GM12801 (cell line): ENCODE data around the gene DNTT.
A peak's percentile ranks its signal among the peaks of the same experiment; 100 is the strongest.

Experiments
- TF ChIP-seq, protein P1 (sequence below): IDR thresholded peaks from one replicate; pipeline ENCODE4 v1.5.1; 2011; ENCODE audit warnings: control low read depth; ENCODE audit not compliant: insufficient read length; ENCODE audit errors: extremely low read depth

DNTT gene

GRCh38 chr10:96365571-96365970 is 61.3 kb downstream of the DNTT start:
- TF ChIP-seq, protein P1, sequence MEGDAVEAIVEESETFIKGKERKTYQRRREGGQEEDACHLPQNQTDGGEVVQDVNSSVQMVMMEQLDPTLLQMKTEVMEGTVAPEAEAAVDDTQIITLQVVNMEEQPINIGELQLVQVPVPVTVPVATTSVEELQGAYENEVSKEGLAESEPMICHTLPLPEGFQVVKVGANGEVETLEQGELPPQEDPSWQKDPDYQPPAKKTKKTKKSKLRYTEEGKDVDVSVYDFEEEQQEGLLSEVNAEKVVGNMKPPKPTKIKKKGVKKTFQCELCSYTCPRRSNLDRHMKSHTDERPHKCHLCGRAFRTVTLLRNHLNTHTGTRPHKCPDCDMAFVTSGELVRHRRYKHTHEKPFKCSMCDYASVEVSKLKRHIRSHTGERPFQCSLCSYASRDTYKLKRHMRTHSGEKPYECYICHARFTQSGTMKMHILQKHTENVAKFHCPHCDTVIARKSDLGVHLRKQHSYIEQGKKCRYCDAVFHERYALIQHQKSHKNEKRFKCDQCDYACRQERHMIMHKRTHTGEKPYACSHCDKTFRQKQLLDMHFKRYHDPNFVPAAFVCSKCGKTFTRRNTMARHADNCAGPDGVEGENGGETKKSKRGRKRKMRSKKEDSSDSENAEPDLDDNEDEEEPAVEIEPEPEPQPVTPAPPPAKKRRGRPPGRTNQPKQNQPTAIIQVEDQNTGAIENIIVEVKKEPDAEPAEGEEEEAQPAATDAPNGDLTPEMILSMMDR = no peak

GRCh38 chr10:96366508-96366907 is 62.3 kb downstream of the DNTT start:
- TF ChIP-seq, protein P1 = no peak

GRCh38 chr10:96367470-96367869 is 63.2 kb downstream of the DNTT start:
- TF ChIP-seq, protein P1 = no peak

DNA sequence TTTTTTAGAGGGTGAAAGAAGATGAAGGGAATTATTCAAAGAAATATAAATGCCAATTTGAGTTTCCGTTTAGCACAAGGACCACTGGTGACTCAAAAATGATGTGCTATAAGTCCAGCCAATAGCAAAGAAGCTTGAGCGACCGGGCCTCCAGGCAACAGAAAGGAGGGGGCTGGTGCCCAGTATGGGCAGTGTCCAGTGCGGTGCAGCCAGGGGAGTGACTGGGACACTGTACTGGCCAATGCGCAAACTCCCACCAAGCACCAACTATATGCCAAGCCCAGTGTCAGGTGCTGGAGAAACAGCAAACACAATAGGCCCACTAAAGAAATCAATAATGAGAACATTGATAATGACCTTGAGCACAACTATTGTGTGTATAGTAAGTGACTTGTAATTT is 64.7 kb downstream of the DNTT start:
- TF ChIP-seq, protein P1 = no peak

DNA sequence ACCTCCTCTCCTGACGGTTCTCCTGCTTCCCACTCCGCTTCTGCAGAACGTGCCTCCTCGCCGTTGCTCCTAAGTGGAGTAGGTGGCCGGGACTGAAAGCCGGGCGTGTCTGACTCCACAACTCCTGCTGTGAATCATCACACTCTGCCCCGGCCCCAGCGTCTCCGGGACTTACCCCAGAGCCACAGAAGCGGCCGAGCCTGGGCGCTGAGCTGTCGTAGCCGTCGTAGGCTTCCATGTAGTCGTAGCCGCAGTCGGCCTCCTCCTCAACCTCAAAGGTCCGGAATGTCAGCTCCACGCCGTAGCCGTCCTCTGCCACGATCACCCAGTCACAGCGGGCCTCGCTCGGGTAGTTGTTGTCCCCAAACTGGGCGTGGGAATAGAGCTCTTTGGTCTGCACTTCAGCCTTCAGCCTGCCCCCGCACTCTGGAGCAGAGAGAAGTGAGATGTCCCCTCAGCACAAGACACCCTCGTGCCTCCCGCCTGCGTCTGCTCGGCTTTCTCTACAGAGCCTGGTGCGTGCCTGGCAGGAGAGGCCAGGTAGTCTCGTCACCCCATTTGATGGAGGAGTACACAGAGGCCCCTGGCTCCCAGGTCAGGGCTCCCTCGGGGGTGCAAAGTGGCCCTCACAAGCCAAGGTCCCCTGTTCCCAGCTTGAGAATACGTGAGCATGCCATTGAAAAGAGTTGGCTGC is 65.8 kb downstream of the DNTT start:
- TF ChIP-seq, protein P1 = no peak

DNA sequence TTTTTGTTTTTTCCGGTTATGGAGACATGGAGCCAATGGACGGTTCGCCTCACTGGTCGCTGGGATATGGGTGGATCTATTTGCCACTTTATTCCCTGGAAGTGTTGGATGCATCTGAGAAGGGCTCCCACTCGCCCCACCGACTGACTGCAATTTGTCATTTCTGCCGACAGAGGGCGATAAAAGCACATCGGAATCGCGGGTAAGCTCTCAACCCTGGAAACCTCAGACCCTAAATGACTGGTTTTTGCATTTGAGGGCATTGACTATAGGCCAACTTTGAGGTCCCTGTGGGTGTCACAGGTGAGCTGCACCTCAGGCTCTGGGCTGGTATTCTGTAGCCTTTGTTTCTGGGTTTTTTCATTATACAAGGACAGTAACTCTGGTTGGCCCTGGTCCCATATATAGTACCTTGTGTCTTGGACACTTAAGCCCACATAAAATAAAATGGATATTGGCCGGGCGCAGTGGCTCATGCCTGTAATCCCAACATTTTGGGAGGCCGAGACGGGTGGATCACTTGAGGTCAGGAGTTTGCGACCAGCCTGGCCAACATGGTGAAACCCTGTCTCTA is 66.4 kb downstream of the DNTT start:
- TF ChIP-seq, protein P1 = peak; percentile 53

DNA sequence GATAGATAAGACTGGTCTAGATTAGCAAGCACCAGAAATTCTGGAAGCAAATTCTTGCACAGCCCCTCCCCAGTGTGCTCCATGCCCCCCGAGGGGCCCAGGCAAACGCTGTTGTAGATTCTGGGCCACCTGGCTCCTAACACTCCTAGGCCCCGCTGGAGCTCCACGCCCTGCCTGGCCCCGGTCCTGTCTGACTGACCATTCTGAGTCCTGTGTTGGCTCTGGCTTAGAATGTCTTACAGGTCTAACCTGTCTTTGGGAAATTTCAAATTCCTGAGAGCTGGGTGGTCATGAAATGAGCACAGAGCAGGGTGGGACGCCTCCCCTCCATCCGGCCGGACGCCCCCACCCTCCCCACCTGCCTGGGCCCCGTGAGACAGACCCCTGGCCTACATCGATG is 67.1 kb downstream of the DNTT start:
- TF ChIP-seq, protein P1 = no peak
